Measurements from ENCODE around the gene DENND1C. TPM values are rescaled to one million over a fixed set of nuclear protein-coding genes. Genes with fewer than 3 reads are reported as not detected.

DENND1C gene
- 1.2 TPM for polyA plus RNA-seq (ENCODE audit: insufficient read length)

- no peak for DNase-seq
These were observed at the start of gene DENND1C for GRCh38 chr19:6481541-6482342. Gene DENND1C (minus strand): TSS chr19:6481787. CDS start chr19:6481695, 92 bp downstream.

- peak; percentile 90 for DNase-seq
These were observed 49.0 kb upstream of the DENND1C start, which contains the start of gene TNFSF9 for GRCh38 chr19:6530386-6531162. Gene TNFSF9 (plus strand): TSS chr19:6531026. CDS start chr19:6531037, 11 bp downstream.

- DNase-seq: no peak
These were observed 48.4 kb upstream of the DENND1C start for GRCh38 chr19:6529937-6530385.

- DNase-seq: no peak
These were observed 47.8 kb upstream of the DENND1C start for GRCh38 chr19:6529351-6529750.

- peak; percentile 78 for DNase-seq
These were observed 47.0 kb upstream of the DENND1C start for GRCh38 chr19:6528544-6529121.

- no peak for DNase-seq
These were observed 46.4 kb upstream of the DENND1C start for GRCh38 chr19:6527893-6528543.

GRCh38 chr19:6524311-6524710 lies 42.7 kb upstream of the DENND1C start:
- DNase-seq: no peak

- DNase-seq: no peak
These were observed 41.1 kb upstream of the DENND1C start for GRCh38 chr19:6522712-6523111.

GRCh38 chr19:6521718-6522646 lies 40.4 kb upstream of the DENND1C start:
- DNase-seq: no peak

GRCh38 chr19:6519289-6519688 lies 37.7 kb upstream of the DENND1C start:
- DNase-seq: no peak

GRCh38 chr19:6518145-6518911 lies 36.7 kb upstream of the DENND1C start:
- no peak for DNase-seq

- DNase-seq: peak; percentile 84
These were observed 35.2 kb upstream of the DENND1C start for GRCh38 chr19:6516659-6517291.

GRCh38 chr19:6516018-6516658 lies 34.6 kb upstream of the DENND1C start:
- peak; percentile 84 for DNase-seq

GRCh38 chr19:6514926-6515544 lies 33.4 kb upstream of the DENND1C start:
- no peak for DNase-seq

- DNase-seq: no peak
These were observed 32.5 kb upstream of the DENND1C start for GRCh38 chr19:6514089-6514488.

- DNase-seq: no peak
These were observed 29.0 kb upstream of the DENND1C start for GRCh38 chr19:6510618-6511017.

GRCh38 chr19:6509118-6509971 lies 27.8 kb upstream of the DENND1C start:
- no peak for DNase-seq

Measured in hindlimb muscle (tissue), 1 donor.